ENCODE results near the gene MPRIP. TPM values are rescaled to one million over a fixed set of nuclear protein-coding genes. Genes with fewer than 3 reads are reported as not detected.

MPRIP gene
- total RNA-seq, 8 experiments from 2014 or later = 35.0 to 136 (median 91.5) TPM

DNA sequence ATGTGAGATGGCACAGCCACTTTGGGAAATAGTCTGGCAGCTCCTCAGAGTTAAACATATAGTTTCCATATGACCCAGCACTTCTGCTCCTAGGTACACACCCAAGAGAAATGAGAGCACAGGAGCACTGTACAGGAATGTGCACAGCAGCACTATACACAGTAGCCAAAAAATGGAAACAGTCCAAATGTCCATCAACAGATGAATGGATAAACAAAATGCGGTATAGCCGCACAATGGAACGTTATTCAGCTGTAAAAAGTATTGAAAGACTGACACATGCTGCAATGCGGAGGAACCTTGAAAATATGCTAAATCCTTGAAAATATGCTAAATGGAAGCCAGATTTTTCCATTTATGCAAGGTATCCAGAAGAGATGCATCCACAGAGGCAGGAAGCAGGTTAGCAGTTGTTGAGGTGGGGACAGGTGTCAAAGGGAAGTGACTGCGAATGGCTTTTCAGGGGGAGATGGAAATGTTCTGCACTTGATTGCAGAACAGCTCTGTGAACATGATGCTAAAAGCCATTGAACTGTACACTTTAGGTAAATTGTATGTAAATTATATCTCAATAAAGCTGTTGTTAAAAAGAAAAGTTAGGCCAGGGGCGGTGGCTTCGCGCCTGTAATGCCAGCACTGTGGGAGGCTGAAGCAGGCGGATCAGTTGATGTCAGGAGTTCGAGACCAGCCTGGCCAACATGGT lies 80.7 kb downstream of the MPRIP start:
- 58 to 100% (median 91%) methylated on average over 1 to 9 of the region's 10 CpGs; no CpG with 5 or more reads in 1 of the 10 experiments for WGBS, 10 experiments
- in situ Hi-C loops (cut with MboI; ENCODE audit: low pct_unique_long_range_greater_than_20kb in 2 of 9, low sequenced_read_pairs in 9 of 9, unreplicated experiment in 9 of 9) = no loop called here
- Histone ChIP-seq H3K4me1 (replicated peaks in 1 of 2) (peaks cover 10 to 15% of the 10 kb centered on the region in 2 donors), H3K27ac (no peak overlapping the region), H3K4me3 (no peak overlapping the region)
- no peak for ATAC-seq (replicated peaks in 6 of 8)

GRCh38 chr17:17124341-17124740 lies 82.1 kb downstream of the MPRIP start:
- peaks cover 10 to 15% of the 10 kb centered on the region in 2 donors for H3K4me1 ChIP-seq (replicated peaks in 1 of 2)
- H3K27ac ChIP-seq = no peak overlapping the region
- in situ Hi-C loops (cut with MboI; ENCODE audit: low pct_unique_long_range_greater_than_20kb in 2 of 9, low sequenced_read_pairs in 9 of 9, unreplicated experiment in 9 of 9) = no loop called here
- WGBS, 10 experiments = 60 to 80% (median 73%) methylated on average over 1 of the region's 3 CpGs; no CpG with 5 or more reads in 6 of the 10 experiments
- no peak overlapping the region for H3K4me3 ChIP-seq
- ATAC-seq (replicated peaks in 6 of 8) = no peak

DNA sequence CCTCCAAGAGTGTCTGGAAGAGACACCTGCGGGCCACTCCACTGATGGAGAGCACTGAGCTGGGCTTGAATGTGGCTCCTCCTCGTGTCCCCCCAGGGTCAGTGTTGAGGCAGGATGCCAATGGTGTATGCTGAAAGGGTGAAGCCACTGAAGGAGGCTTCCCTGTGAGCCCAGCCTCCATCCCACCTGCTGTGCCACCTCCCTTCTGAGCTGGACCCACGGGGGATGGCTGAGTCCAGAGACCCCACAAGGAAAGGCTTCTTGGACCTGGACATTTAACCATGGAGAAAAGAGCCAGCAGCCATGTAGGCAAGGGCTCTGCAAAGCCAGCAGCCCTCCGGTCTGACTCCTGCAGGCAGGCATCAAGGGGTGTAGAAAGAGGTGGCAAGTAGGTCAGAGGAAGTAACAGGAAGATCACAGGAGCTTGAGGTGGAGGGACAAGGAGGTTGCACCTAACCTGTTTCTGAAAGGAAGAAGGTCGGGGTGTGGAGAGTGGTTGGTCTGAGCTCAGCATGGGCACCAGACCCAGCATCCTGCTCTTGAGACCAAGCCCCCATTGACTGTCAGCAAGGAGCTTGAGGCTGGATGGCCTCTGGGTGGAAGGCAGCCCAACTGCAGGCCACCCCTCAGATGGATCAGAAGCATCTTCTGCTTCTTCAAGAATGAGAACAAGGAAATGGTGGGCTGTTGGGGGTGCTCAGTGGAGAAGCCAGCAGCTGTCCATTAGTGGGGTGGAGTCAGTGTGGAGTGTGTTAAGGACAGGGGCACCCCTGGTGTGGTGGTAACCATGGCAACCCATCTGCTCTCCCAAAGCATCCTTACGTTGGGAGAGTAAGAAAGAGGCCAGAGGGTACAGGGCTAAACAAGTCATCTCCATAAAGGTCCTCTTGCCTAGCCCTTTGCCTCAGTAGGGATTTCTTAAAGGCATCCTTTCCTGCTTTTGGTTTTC lies 83.2 kb downstream of the MPRIP start:
- in situ Hi-C loops (cut with MboI; ENCODE audit: low pct_unique_long_range_greater_than_20kb in 2 of 9, low sequenced_read_pairs in 9 of 9, unreplicated experiment in 9 of 9) = no loop called here
- peak in 5 of 8 experiments; percentile 17 to 65 (median 47) for ATAC-seq (replicated peaks in 6 of 8)
- H3K4me1 ChIP-seq (replicated peaks in 1 of 2) = peaks cover 10 to 15% of the 10 kb centered on the region in 2 donors
- 0 to 100% (median 37%) methylated on average over 1 of the region's 6 CpGs; no CpG with 5 or more reads in 4 of the 10 experiments for WGBS, 10 experiments
- no peak overlapping the region for H3K4me3 ChIP-seq
- H3K27ac ChIP-seq = no peak overlapping the region

- no peak overlapping the region for H3K27ac ChIP-seq
- peaks cover 10 to 19% of the 10 kb centered on the region in 2 donors for H3K4me1 ChIP-seq (replicated peaks in 1 of 2)
- H3K4me3 ChIP-seq = no peak overlapping the region
- 40 to 89% (median 81%) methylated on average over 1 to 6 of the region's 21 CpGs; no CpG with 5 or more reads in 5 of the 10 experiments for WGBS, 10 experiments
- peak in 2 of 8 experiments; percentile 17 to 36 for ATAC-seq (replicated peaks in 6 of 8)
- in situ Hi-C loops (cut with MboI; ENCODE audit: low pct_unique_long_range_greater_than_20kb in 2 of 9, low sequenced_read_pairs in 9 of 9, unreplicated experiment in 9 of 9) = no loop called here
Measured at GRCh38 chr17:17126131-17127110, 84.2 kb downstream of the MPRIP start.

GRCh38 chr17:17127156-17127555 lies 84.9 kb downstream of the MPRIP start:
- in situ Hi-C loops (cut with MboI; ENCODE audit: low pct_unique_long_range_greater_than_20kb in 2 of 9, low sequenced_read_pairs in 9 of 9, unreplicated experiment in 9 of 9) = no loop called here
- Histone ChIP-seq H3K27ac (no peak overlapping the region), H3K4me1 (replicated peaks in 1 of 2) (peaks cover 13 to 24% of the 10 kb centered on the region in 2 donors), H3K4me3 (no peak overlapping the region)
- WGBS, 10 experiments = 83 to 100% (median 93%) methylated on average over 1 to 3 of the region's 6 CpGs; no CpG with 5 or more reads in 7 of the 10 experiments
- ATAC-seq (replicated peaks in 6 of 8) = no peak

- H3K4me3 ChIP-seq = no peak overlapping the region
- no peak overlapping the region for H3K27ac ChIP-seq
- in situ Hi-C loops (cut with MboI; ENCODE audit: low pct_unique_long_range_greater_than_20kb in 2 of 9, low sequenced_read_pairs in 9 of 9, unreplicated experiment in 9 of 9) = no loop called here
- 91 to 100% (median 93%) methylated on average over 1 to 5 of the region's 11 CpGs; no CpG with 5 or more reads in 5 of the 10 experiments for WGBS, 10 experiments
- no peak for ATAC-seq (replicated peaks in 6 of 8)
- peaks cover 17 to 30% of the 10 kb centered on the region in 2 donors for H3K4me1 ChIP-seq (replicated peaks in 1 of 2)
Measured at GRCh38 chr17:17127730-17128291, 85.6 kb downstream of the MPRIP start.

DNA sequence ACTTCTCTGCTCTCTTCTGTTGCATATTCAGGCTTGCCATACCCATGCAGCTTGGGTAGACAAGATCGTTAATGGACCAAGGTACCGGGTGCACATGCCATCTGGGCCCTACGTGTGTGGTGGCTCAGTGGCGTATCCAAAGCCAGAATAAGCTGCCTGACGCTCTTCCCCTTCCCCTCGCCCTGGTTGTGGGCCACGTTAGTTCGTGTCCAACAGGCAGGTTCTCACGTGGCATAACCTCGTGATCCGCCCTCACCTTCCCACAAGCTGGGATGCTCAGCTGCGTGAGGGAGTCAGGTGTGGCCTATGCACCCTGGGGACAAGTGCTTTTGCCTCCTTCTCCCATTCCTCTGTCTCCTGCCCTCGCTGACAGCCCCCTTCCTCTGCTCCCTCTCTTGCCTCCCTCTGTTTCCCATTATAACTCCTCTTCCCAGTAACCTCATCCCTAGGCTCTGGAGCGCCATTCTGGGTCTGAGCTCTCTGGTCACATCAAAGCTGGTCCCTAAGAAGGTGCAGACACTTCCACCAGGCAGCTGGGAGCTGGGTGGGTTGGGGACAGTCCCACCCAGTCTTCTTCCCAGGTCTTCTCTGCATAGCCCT lies 86.3 kb downstream of the MPRIP start:
- in situ Hi-C loops (cut with MboI; ENCODE audit: low pct_unique_long_range_greater_than_20kb in 2 of 9, low sequenced_read_pairs in 9 of 9, unreplicated experiment in 9 of 9) = no loop called here
- 77 to 100% (median 91%) methylated on average over 1 to 11 of the region's 14 CpGs; no CpG with 5 or more reads in 4 of the 10 experiments for WGBS, 10 experiments
- peaks cover 17 to 33% of the 10 kb centered on the region in 2 donors for H3K4me1 ChIP-seq (replicated peaks in 1 of 2)
- no peak overlapping the region for H3K27ac ChIP-seq
- no peak for ATAC-seq (replicated peaks in 6 of 8)
- H3K4me3 ChIP-seq = no peak overlapping the region

GRCh38 chr17:17129466-17129865 lies 87.2 kb downstream of the MPRIP start:
- Histone ChIP-seq H3K4me3 (no peak overlapping the region), H3K4me1 (replicated peaks in 1 of 2) (peaks cover 17 to 37% of the 10 kb centered on the region in 2 donors), H3K27ac (no peak overlapping the region)
- ATAC-seq (replicated peaks in 6 of 8) = no peak
- in situ Hi-C loops (cut with MboI; ENCODE audit: low pct_unique_long_range_greater_than_20kb in 2 of 9, low sequenced_read_pairs in 9 of 9, unreplicated experiment in 9 of 9) = no loop called here
- 73 to 80% methylated on average over 2 of the region's 4 CpGs; no CpG with 5 or more reads in 8 of the 10 experiments for WGBS, 10 experiments

DNA sequence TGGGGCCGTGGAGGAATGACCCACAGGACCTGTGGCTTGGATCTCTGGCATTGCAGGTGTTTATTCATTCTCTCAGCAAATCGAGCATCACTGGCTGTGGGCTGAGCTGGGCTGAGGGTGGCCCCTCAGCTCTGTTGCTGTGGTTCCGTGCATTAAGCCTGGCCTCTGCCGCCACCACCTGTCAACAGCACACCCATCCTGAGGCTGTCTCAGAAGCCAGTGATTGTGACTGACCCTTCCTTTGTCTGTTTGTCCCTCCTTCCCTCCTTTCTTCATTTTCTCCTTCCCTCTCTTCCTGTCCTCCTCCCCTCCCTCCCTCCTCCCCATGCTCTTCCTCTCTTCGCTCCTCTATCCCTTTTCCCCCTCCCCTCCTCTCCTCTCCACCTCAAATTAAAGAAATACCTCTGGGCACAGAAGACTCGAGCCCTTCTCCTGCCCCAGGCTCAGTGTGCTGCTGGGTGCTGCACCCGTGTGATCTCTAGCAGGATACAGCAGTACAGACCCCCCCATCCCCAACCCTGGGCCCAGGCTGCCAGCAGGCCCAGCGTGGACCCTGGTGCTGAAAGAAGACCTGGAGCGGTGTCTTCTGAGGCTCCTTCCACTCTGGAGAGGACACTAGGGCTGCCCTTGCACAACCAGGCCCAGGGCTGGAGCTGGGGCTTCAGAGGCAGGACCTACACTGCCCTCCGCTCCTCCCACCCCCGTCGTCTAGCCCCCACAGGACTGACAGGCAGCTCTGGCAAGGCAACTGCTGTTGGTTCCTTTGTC lies 88.0 kb downstream of the MPRIP start:
- Histone ChIP-seq H3K27ac (no peak overlapping the region), H3K4me1 (replicated peaks in 1 of 2) (peaks cover 16 to 40% of the 10 kb centered on the region in 2 donors), H3K4me3 (no peak overlapping the region)
- in situ Hi-C loops (cut with MboI; ENCODE audit: low pct_unique_long_range_greater_than_20kb in 2 of 9, low sequenced_read_pairs in 9 of 9, unreplicated experiment in 9 of 9) = no loop called here
- ATAC-seq (replicated peaks in 6 of 8) = no peak
- WGBS, 10 experiments = 20 to 86% (median 60%) methylated on average over 1 to 3 of the region's 12 CpGs; no CpG with 5 or more reads in 6 of the 10 experiments

DNA sequence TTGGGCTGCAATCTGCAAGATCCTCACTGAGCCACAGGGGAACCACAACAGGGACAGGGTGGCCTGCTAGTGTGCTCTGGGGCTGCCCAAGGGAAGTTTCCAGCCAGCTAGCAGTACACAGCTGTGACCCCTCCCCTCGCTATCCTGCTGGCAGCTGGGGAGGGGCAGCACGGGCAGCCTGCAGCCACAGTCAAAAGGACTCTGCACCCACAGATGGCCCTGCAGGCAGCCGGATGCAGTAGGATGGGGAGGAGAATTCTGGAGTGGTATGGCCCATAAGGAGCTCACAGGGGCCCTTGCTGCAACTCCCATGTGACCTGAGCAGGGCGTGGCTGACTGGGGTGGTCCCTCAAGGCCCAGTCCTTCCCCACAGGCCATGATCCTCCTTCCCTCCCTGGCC lies 89.6 kb downstream of the MPRIP start:
- no peak overlapping the region for H3K4me3 ChIP-seq
- ATAC-seq (replicated peaks in 6 of 8) = peak in 5 of 8 experiments; percentile 8 to 74 (median 53)
- no peak overlapping the region for H3K27ac ChIP-seq
- peaks cover 7 to 27% of the 10 kb centered on the region in 2 donors for H3K4me1 ChIP-seq (replicated peaks in 1 of 2)
- 60 to 80% (median 79%) methylated on average over 1 to 2 of the region's 4 CpGs; no CpG with 5 or more reads in 6 of the 10 experiments for WGBS, 10 experiments
- in situ Hi-C loops (cut with MboI; ENCODE audit: low pct_unique_long_range_greater_than_20kb in 2 of 9, low sequenced_read_pairs in 9 of 9, unreplicated experiment in 9 of 9) = no loop called here

DNA sequence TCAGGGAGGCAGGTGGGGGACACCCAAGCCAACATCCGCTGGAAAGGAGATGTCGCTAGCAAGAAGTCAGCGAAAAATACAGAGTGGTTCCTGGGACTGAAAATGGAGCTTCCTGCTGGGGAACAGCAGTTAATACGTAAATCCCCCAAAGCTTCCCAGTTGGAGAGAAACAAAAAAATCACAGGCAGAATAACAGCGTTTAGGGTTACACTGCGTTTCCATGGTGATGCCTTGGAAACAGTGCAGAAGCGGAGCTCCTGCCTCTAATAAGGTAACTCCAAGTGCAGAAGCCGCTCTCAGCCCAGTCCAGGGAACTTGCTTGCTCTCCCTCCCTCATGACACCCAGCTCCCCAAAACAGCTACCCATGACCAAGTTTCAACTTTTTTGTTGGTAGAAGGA lies 90.5 kb downstream of the MPRIP start:
- 40 to 83% (median 80%) methylated on average over 1 to 8 of the region's 8 CpGs; no CpG with 5 or more reads in 2 of the 10 experiments for WGBS, 10 experiments
- peaks cover 7 to 27% of the 10 kb centered on the region in 2 donors for H3K4me1 ChIP-seq (replicated peaks in 1 of 2)
- H3K4me3 ChIP-seq = no peak overlapping the region
- in situ Hi-C loops (cut with MboI; ENCODE audit: low pct_unique_long_range_greater_than_20kb in 2 of 9, low sequenced_read_pairs in 9 of 9, unreplicated experiment in 9 of 9) = no loop called here
- peak in 2 of 8 experiments; percentile 9 to 46 for ATAC-seq (replicated peaks in 6 of 8)
- no peak overlapping the region for H3K27ac ChIP-seq
